Measurements from ENCODE around the gene HLA-A. TPM values are rescaled to one million over a fixed set of nuclear protein-coding genes. Genes with fewer than 3 reads are reported as not detected.

The HLA-A gene
- polyA plus RNA-seq, 1 donor (not counting 4 experiments of a cell fraction or from before 2014, with no cell fraction given) = 401 TPM

DNA sequence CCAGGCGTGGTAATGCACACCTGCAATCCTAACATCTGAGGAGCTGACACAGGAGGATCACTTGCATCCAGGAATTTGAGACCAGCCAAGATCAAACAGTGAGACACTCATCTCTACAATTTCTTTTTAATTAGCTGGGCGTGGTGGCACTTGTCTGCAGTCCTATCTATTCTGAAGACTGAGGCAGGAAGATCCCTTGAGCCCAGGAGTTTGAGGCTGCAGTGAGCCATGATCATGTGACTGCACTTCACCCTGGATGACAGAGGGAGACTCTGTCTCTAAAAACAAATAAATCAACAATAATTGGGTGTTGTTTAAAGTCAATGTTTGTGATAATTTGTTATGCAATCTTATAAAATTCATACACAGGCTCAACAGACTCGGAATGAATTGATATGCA is 18.0 kb upstream of the HLA-A start:
- Histone ChIP-seq H3K27ac (ENCODE audit: control insufficient read depth, insufficient read depth, low read length) (peak overlapping the region; percentile 25), H3K4me1 (ENCODE audit: control insufficient read depth, extremely low read depth, insufficient read depth, low read length) (peaks cover 22% of the 10 kb centered on the region), H3K4me2 (ENCODE audit: control insufficient read depth, extremely low read depth, insufficient read depth, low read depth, low read length) (peak overlapping the region; percentile 8), H3K36me3 (ENCODE audit: control insufficient read depth in 2 of 2, extremely low read depth in 1 of 2, insufficient read depth in 2 of 2, low read length in 2 of 2) (no peaks in the 10 kb centered on the region), H3K79me2 (ENCODE audit: control insufficient read depth, insufficient read depth, low read length) (no peaks in the 10 kb centered on the region), H3K9me3 (ENCODE audit: control insufficient read depth, low read depth, low read length) (no peaks in the 10 kb centered on the region), H3K9ac (ENCODE audit: control insufficient read depth, extremely low read depth, insufficient read depth, low read length) (no peak overlapping the region), H3K27me3 (ENCODE audit: control insufficient read depth, extremely low read depth, insufficient read depth, low read length) (no peaks in the 10 kb centered on the region), H3K4me3 (ENCODE audit: control insufficient read depth in 2 of 3, extremely low read depth in 1 of 3, insufficient read depth in 2 of 3, low read depth in 1 of 3, low read length in 3 of 3) (no peak overlapping the region), H4K20me1 (ENCODE audit: control insufficient read depth, extremely low read depth, insufficient read depth, low read length) (no peaks in the 10 kb centered on the region), H2AFZ (ENCODE audit: control insufficient read depth, low read length) (no peak overlapping the region), H3K9me1 (ENCODE audit: control insufficient read depth, extremely low read depth, insufficient read depth, low read length) (no peaks in the 10 kb centered on the region)
- TF ChIP-seq, protein P1, sequence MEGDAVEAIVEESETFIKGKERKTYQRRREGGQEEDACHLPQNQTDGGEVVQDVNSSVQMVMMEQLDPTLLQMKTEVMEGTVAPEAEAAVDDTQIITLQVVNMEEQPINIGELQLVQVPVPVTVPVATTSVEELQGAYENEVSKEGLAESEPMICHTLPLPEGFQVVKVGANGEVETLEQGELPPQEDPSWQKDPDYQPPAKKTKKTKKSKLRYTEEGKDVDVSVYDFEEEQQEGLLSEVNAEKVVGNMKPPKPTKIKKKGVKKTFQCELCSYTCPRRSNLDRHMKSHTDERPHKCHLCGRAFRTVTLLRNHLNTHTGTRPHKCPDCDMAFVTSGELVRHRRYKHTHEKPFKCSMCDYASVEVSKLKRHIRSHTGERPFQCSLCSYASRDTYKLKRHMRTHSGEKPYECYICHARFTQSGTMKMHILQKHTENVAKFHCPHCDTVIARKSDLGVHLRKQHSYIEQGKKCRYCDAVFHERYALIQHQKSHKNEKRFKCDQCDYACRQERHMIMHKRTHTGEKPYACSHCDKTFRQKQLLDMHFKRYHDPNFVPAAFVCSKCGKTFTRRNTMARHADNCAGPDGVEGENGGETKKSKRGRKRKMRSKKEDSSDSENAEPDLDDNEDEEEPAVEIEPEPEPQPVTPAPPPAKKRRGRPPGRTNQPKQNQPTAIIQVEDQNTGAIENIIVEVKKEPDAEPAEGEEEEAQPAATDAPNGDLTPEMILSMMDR (optimal IDR thresholded peaks at IDR 0.05 in 1 of 3, IDR thresholded peaks at IDR 0.05 in 1 of 3, conservative IDR thresholded peaks at IDR 0.05 in 1 of 3; ENCODE audit: extremely low read depth in 1 of 3, insufficient read depth in 2 of 3, low read length in 3 of 3) = no peak
- no peak for TF ChIP-seq EZH2 (IDR thresholded peaks at IDR 0.05; ENCODE audit: low read length)
- dilution Hi-C loops (cut with MboI; ENCODE audit: extremely low pct_ligation_motif_present, low sequenced_read_pairs) = no loop called here
- no peak for DNase-seq (ENCODE audit: low read depth, low spot score)
- FAIRE-seq = no peak

DNA sequence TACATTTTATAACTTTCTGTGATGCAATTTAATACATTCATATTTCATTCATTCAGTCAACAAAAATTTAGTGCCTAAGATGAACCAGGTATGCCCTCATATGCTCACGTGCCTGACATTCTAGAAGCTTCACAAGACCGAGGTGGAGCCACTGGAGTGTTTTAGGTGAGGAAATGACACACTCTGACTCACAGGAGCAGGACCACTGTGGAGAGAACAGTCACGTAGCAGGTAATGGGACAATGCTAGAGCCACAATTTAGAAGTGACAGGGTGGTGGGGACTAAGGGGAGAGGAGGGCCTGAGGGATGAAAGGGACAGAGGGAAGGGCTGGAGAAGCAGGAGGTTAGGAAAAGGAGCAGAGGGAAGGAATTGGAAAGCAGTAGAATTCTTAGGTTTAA is 17.6 kb upstream of the HLA-A start:
- H3K27me3 ChIP-seq (ENCODE audit: control insufficient read depth, extremely low read depth, insufficient read depth, low read length) = no peaks in the 10 kb centered on the region
- H2AFZ ChIP-seq (ENCODE audit: control insufficient read depth, low read length) = no peak overlapping the region
- TF ChIP-seq EZH2 (IDR thresholded peaks at IDR 0.05; ENCODE audit: low read length) = no peak
- TF ChIP-seq, protein P1 (optimal IDR thresholded peaks at IDR 0.05 in 1 of 3, IDR thresholded peaks at IDR 0.05 in 1 of 3, conservative IDR thresholded peaks at IDR 0.05 in 1 of 3; ENCODE audit: extremely low read depth in 1 of 3, insufficient read depth in 2 of 3, low read length in 3 of 3) = no peak
- H3K9me1 ChIP-seq (ENCODE audit: control insufficient read depth, extremely low read depth, insufficient read depth, low read length) = no peaks in the 10 kb centered on the region
- no peaks in the 10 kb centered on the region for H3K36me3 ChIP-seq (ENCODE audit: control insufficient read depth in 2 of 2, extremely low read depth in 1 of 2, insufficient read depth in 2 of 2, low read length in 2 of 2)
- peak overlapping the region; percentile 64 for H3K27ac ChIP-seq (ENCODE audit: control insufficient read depth, insufficient read depth, low read length)
- no peaks in the 10 kb centered on the region for H3K9me3 ChIP-seq (ENCODE audit: control insufficient read depth, low read depth, low read length)
- H3K79me2 ChIP-seq (ENCODE audit: control insufficient read depth, insufficient read depth, low read length) = no peaks in the 10 kb centered on the region
- dilution Hi-C loops (cut with MboI; ENCODE audit: extremely low pct_ligation_motif_present, low sequenced_read_pairs) = no loop called here
- no peak overlapping the region for H3K4me3 ChIP-seq (ENCODE audit: control insufficient read depth in 2 of 3, extremely low read depth in 1 of 3, insufficient read depth in 2 of 3, low read depth in 1 of 3, low read length in 3 of 3)
- H3K9ac ChIP-seq (ENCODE audit: control insufficient read depth, extremely low read depth, insufficient read depth, low read length) = no peak overlapping the region
- DNase-seq (ENCODE audit: low read depth, low spot score) (peak; percentile 49), FAIRE-seq (peak; percentile 75)
- H4K20me1 ChIP-seq (ENCODE audit: control insufficient read depth, extremely low read depth, insufficient read depth, low read length) = no peaks in the 10 kb centered on the region
- peak overlapping the region; percentile 8 for H3K4me2 ChIP-seq (ENCODE audit: control insufficient read depth, extremely low read depth, insufficient read depth, low read depth, low read length)
- H3K4me1 ChIP-seq (ENCODE audit: control insufficient read depth, extremely low read depth, insufficient read depth, low read length) = peaks cover 22% of the 10 kb centered on the region

All from keratinocyte (primary cell).